ENCODE measurements around the gene SLC35B2.

Gene SLC35B2

DNA sequence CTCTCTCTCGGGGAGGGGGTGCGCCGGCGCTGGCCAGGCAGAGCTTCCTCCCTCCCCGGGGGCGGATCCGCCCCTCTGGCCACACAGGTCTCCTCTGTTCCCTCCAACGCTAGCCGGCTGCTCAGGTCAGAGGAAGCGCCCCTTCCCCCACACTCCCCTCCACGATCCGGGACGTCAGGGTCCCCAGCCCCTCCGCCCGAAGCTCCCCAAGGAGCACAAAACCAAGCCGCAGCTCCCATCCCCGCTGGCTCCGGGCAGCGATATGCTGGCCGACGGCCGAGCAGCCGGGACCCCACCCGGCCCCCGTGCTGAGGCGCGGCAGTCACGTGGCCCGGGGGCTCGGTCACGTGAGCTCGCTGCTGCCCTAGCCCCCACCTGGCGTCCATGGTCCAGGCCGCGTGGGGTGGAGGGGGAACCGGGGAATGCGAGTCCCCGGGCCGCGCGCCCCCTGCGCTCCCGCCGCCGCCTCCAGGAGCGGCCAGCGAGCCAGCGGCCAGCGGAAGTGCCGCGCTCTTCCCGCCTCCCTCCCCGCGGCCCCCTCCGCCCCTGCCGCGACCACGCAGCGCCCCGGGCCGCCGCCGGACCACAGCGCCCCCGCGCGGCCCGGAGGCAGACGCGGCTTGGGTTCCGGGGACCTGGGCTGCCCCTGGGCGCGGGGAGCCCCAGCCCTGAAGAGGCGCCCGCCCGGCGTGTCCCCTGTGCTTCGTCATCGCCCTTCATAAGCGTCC, at the start of gene SLC35B2 (continued):
- TF ChIP-seq ZNF514 (tag by site-specific recombination; IDR thresholded peaks at IDR 0.05) (no peak), ZNF19 (tag by site-specific recombination; IDR thresholded peaks at IDR 0.05; ENCODE audit: low read depth) (no peak), ZNF664 (tag by site-specific recombination; IDR thresholded peaks at IDR 0.05) (no peak), ZNF654 (tag by site-specific recombination; IDR thresholded peaks at IDR 0.05; ENCODE audit: low read depth) (no peak), ZBTB48 (tag by site-specific recombination; IDR thresholded peaks at IDR 0.05) (peak; percentile 62), ZNF112 (tag by site-specific recombination; IDR thresholded peaks at IDR 0.05) (no peak), FEZF1 (tag by site-specific recombination; IDR thresholded peaks at IDR 0.05) (no peak), ZNF274 (IDR thresholded peaks at IDR 0.05; ENCODE audit: low read length) (no peak), ZNF274 (tag by site-specific recombination; IDR thresholded peaks at IDR 0.05; ENCODE audit: borderline replicate concordance) (no peak), SCRT2 (tag by site-specific recombination; IDR thresholded peaks at IDR 0.05) (0 out of 2 replicates have a peak, but pooled peaks have one; percentile 27), ZNF114 (tag by site-specific recombination; IDR thresholded peaks at IDR 0.05) (no peak), ZFP41 (tag by site-specific recombination; IDR thresholded peaks at IDR 0.05; ENCODE audit: borderline replicate concordance) (no peak), ZSCAN16 (tag by site-specific recombination; IDR thresholded peaks at IDR 0.05) (no peak), HOXC10 (CRISPR knock-in tag; IDR thresholded peaks at IDR 0.05) (0 out of 2 replicates have a peak, but pooled peaks have one; percentile 75), MZF1 (tag by site-specific recombination; IDR thresholded peaks at IDR 0.05; ENCODE audit: borderline replicate concordance) (no peak), ZNF248 (tag by site-specific recombination; IDR thresholded peaks at IDR 0.05) (no peak), ZNF202 (tag by site-specific recombination; IDR thresholded peaks at IDR 0.05; ENCODE audit: borderline replicate concordance) (no peak), MEIS1 (CRISPR knock-in tag; IDR thresholded peaks at IDR 0.05; ENCODE audit: borderline replicate concordance) (no peak), ZNF48 (tag by site-specific recombination; IDR thresholded peaks at IDR 0.05) (no peak), ZNF76 (tag by site-specific recombination; IDR thresholded peaks at IDR 0.05; ENCODE audit: borderline replicate concordance, low read depth) (peak; percentile 56; the same call in 1 of the 2 replicates), SP7 (tag by site-specific recombination; IDR thresholded peaks at IDR 0.05) (peak; percentile 88), ZNF529 (tag by site-specific recombination; IDR thresholded peaks at IDR 0.05; ENCODE audit: insufficient replicate concordance) (no peak), GLIS2 (tag by site-specific recombination; IDR thresholded peaks at IDR 0.05) (peak; percentile 98), ZNF138 (tag by site-specific recombination; IDR thresholded peaks at IDR 0.05; ENCODE audit: borderline replicate concordance) (no peak), ZNF521 (tag by site-specific recombination; IDR thresholded peaks at IDR 0.05) (no peak), ZNF155 (tag by site-specific recombination; IDR thresholded peaks at IDR 0.05) (no peak), ZNF311 (tag by site-specific recombination; IDR thresholded peaks at IDR 0.05; ENCODE audit: borderline replicate concordance) (no peak)
- TF ChIP-seq, protein P1, sequence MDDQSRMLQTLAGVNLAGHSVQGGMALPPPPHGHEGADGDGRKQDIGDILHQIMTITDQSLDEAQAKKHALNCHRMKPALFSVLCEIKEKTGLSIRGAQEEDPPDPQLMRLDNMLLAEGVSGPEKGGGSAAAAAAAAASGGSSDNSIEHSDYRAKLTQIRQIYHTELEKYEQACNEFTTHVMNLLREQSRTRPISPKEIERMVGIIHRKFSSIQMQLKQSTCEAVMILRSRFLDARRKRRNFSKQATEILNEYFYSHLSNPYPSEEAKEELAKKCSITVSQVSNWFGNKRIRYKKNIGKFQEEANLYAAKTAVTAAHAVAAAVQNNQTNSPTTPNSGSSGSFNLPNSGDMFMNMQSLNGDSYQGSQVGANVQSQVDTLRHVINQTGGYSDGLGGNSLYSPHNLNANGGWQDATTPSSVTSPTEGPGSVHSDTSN (CRISPR knock-in tag; IDR thresholded peaks at IDR 0.05) = peak; percentile 41; the same call in 1 of the 2 replicates
- TF ChIP-seq, protein P2, sequence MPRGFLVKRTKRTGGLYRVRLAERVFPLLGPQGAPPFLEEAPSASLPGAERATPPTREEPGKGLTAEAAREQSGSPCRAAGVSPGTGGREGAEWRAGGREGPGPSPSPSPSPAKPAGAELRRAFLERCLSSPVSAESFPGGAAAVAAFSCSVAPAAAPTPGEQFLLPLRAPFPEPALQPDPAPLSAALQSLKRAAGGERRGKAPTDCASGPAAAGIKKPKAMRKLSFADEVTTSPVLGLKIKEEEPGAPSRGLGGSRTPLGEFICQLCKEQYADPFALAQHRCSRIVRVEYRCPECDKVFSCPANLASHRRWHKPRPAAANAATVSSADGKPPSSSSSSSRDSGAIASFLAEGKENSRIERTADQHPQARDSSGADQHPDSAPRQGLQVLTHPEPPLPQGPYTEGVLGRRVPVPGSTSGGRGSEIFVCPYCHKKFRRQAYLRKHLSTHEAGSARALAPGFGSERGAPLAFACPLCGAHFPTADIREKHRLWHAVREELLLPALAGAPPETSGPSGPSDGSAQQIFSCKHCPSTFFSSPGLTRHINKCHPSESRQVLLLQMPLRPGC (tag by site-specific recombination; IDR thresholded peaks at IDR 0.05) = no peak
- TF ChIP-seq, protein P3, sequence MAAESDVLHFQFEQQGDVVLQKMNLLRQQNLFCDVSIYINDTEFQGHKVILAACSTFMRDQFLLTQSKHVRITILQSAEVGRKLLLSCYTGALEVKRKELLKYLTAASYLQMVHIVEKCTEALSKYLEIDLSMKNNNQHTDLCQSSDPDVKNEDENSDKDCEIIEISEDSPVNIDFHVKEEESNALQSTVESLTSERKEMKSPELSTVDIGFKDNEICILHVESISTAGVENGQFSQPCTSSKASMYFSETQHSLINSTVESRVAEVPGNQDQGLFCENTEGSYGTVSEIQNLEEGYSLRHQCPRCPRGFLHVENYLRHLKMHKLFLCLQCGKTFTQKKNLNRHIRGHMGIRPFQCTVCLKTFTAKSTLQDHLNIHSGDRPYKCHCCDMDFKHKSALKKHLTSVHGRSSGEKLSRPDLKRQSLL (tag by site-specific recombination; IDR thresholded peaks at IDR 0.05) = no peak
- TF ChIP-seq, protein P4, sequence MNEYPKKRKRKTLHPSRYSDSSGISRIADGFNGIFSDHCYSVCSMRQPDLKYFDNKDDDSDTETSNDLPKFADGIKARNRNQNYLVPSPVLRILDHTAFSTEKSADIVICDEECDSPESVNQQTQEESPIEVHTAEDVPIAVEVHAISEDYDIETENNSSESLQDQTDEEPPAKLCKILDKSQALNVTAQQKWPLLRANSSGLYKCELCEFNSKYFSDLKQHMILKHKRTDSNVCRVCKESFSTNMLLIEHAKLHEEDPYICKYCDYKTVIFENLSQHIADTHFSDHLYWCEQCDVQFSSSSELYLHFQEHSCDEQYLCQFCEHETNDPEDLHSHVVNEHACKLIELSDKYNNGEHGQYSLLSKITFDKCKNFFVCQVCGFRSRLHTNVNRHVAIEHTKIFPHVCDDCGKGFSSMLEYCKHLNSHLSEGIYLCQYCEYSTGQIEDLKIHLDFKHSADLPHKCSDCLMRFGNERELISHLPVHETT (tag by site-specific recombination; IDR thresholded peaks at IDR 0.05) = peak; percentile 80

Data from HEK293 (cell line).